Measurements from ENCODE around the gene CLDN24.

Gene CLDN24

DNA sequence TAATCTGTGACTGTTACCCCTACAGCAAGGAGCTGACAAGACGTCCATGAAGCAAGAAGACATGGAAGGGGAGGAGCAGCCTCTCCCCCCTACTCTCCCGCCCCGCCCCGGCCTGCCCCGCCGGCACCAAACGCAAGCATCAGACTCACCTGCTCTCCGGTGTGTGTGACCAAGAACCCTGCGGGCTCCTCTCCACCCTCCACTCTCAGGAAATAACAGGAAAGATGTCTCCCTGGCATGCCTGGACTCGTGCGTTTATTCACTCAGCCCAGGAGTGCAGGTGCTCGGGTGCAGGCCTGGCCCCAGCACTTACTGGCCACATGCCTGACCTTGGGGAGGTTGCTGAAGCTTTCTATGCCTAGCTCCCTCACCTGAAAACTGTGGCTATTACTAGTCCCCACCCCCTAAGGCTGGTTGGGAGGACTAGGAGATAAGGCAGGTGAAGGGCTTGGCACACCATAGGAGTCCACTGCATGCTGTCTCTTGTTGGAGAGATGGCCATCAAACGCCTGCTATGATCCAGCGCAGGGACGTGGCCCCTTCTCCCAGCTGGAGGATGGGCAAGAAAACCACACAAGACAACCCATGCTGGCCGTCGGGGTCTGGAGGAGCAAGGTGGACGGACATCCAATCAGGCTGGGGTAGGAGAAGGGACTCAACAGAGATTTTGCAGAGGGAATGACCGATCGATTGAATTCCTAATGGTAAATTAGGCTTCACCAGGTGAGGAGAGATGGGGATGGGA lies 34.9 kb upstream of the CLDN24 start:
- no peaks in the 10 kb centered on the region for H3F3A ChIP-seq (ENCODE audit: insufficient read depth, low read length)
- H2AFZ ChIP-seq (ENCODE audit: low read length) = no peak overlapping the region
- TF ChIP-seq CTCF (IDR thresholded peaks at IDR 0.05; ENCODE audit: low read length) = no peak
- no peak for TF ChIP-seq EZH2 (IDR thresholded peaks at IDR 0.05; ENCODE audit: borderline replicate concordance, low read length)
- H3K4me2 ChIP-seq (ENCODE audit: low read length) = no peak overlapping the region
- H3K9me2 ChIP-seq (ENCODE audit: low read depth, low read length) = no peaks in the 10 kb centered on the region
- no peaks in the 10 kb centered on the region for H3K79me2 ChIP-seq (ENCODE audit: insufficient read depth, low read length)
- no peaks in the 10 kb centered on the region for H3K36me3 ChIP-seq (ENCODE audit: insufficient read depth, low read length)
- H3K9me3 ChIP-seq (ENCODE audit: low read length) = no peaks in the 10 kb centered on the region
- no peak overlapping the region for H3K4me3 ChIP-seq (ENCODE audit: low read depth, low read length, poor library complexity, severe bottlenecking)
- H3K27ac ChIP-seq (ENCODE audit: low read depth, low read length, poor library complexity, severe bottlenecking) = no peak overlapping the region
- no peaks in the 10 kb centered on the region for H3K4me1 ChIP-seq (ENCODE audit: insufficient read depth, low read length, severe bottlenecking)
- H3K9ac ChIP-seq (ENCODE audit: low read length) = no peak overlapping the region
- H4K20me1 ChIP-seq (ENCODE audit: insufficient read depth, low read length) = no peaks in the 10 kb centered on the region
- 0 out of 2 replicates have a peak, but pooled peaks cover 4% of the 10 kb centered on the region for H3K27me3 ChIP-seq (ENCODE audit: insufficient read depth, low read length)

- no peak for TF ChIP-seq EZH2 (IDR thresholded peaks at IDR 0.05; ENCODE audit: borderline replicate concordance, low read length)
- TF ChIP-seq CTCF (IDR thresholded peaks at IDR 0.05; ENCODE audit: low read length) = no peak
- Histone ChIP-seq H3K4me1 (ENCODE audit: insufficient read depth, low read length, severe bottlenecking) (no peaks in the 10 kb centered on the region), H3K9me3 (ENCODE audit: low read length) (no peaks in the 10 kb centered on the region), H3K79me2 (ENCODE audit: insufficient read depth, low read length) (no peaks in the 10 kb centered on the region), H3K36me3 (ENCODE audit: insufficient read depth, low read length) (no peaks in the 10 kb centered on the region), H3K9me2 (ENCODE audit: low read depth, low read length) (no peaks in the 10 kb centered on the region), H2AFZ (ENCODE audit: low read length) (no peak overlapping the region), H4K20me1 (ENCODE audit: insufficient read depth, low read length) (no peaks in the 10 kb centered on the region), H3K27me3 (ENCODE audit: insufficient read depth, low read length) (0 out of 2 replicates have a peak, but pooled peaks cover 4% of the 10 kb centered on the region), H3F3A (ENCODE audit: insufficient read depth, low read length) (no peaks in the 10 kb centered on the region), H3K4me3 (ENCODE audit: low read depth, low read length, poor library complexity, severe bottlenecking) (no peak overlapping the region), H3K9ac (ENCODE audit: low read length) (no peak overlapping the region), H3K27ac (ENCODE audit: low read depth, low read length, poor library complexity, severe bottlenecking) (no peak overlapping the region), H3K4me2 (ENCODE audit: low read length) (no peak overlapping the region)
Observed at GRCh38 chr4:183356173-183356830, 34.1 kb upstream of the CLDN24 start.

DNA sequence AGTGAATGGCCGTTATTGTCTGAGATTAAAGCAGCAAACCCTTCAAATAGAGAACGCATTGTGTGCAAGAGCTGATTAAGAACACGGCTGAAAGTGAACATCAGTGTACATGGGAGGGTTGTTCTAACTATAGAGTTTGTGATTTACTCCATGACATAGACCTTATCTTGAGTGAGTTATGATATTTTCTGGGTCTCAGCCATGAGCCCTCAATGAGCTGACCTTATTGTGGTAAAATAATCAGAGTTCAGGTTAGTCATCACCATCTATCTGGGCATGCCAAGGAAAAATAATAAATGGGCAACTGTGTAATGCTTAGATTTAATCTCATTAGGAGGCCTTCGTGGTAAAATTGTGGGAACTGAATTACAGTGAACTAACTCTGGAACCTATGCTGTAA lies 33.2 kb upstream of the CLDN24 start:
- no peaks in the 10 kb centered on the region for H3K79me2 ChIP-seq (ENCODE audit: insufficient read depth, low read length)
- no peaks in the 10 kb centered on the region for H3K9me3 ChIP-seq (ENCODE audit: low read length)
- H4K20me1 ChIP-seq (ENCODE audit: insufficient read depth, low read length) = no peaks in the 10 kb centered on the region
- H3K9ac ChIP-seq (ENCODE audit: low read length) = no peak overlapping the region
- no peaks in the 10 kb centered on the region for H3K4me1 ChIP-seq (ENCODE audit: insufficient read depth, low read length, severe bottlenecking)
- H2AFZ ChIP-seq (ENCODE audit: low read length) = no peak overlapping the region
- H3K4me3 ChIP-seq (ENCODE audit: low read depth, low read length, poor library complexity, severe bottlenecking) = no peak overlapping the region
- H3K9me2 ChIP-seq (ENCODE audit: low read depth, low read length) = no peaks in the 10 kb centered on the region
- no peak overlapping the region for H3K27ac ChIP-seq (ENCODE audit: low read depth, low read length, poor library complexity, severe bottlenecking)
- H3K4me2 ChIP-seq (ENCODE audit: low read length) = no peak overlapping the region
- no peaks in the 10 kb centered on the region for H3K36me3 ChIP-seq (ENCODE audit: insufficient read depth, low read length)
- TF ChIP-seq CTCF (IDR thresholded peaks at IDR 0.05; ENCODE audit: low read length) = no peak
- no peak for TF ChIP-seq EZH2 (IDR thresholded peaks at IDR 0.05; ENCODE audit: borderline replicate concordance, low read length)
- 0 out of 2 replicates have a peak, but pooled peaks cover 4% of the 10 kb centered on the region for H3K27me3 ChIP-seq (ENCODE audit: insufficient read depth, low read length)
- H3F3A ChIP-seq (ENCODE audit: insufficient read depth, low read length) = no peaks in the 10 kb centered on the region

Measured in OCI-LY1 (cell line).